Uterus (tissue), 2 donors: Measurements from ENCODE around the gene MSH3.

Source experiments
- POLR2A ChIP-seq, 2 donors: fragments of 450-650 bp; IDR thresholded peaks; one replicate each; pipeline ENCODE4 v1.6.1; 2016; ENCODE audit warnings: antibody characterized with exemption in 2 of 2, mild to moderate bottlenecking in 1 of 2, moderate library complexity in 1 of 2
- TF ChIP-seq, protein P1 (sequence below), 4 experiments: fragments of 200-600 bp in 2 of 4; fragments of 450-650 bp in 2 of 4; sonication (generic) in 2 of 4; IDR thresholded peaks; one replicate each; pipeline ENCODE4 v1.5.1; 2016 to 2019; ENCODE audit warnings: antibody characterized with exemption in 4 of 4, mild to moderate bottlenecking in 2 of 4, moderate library complexity in 1 of 4

DNA sequence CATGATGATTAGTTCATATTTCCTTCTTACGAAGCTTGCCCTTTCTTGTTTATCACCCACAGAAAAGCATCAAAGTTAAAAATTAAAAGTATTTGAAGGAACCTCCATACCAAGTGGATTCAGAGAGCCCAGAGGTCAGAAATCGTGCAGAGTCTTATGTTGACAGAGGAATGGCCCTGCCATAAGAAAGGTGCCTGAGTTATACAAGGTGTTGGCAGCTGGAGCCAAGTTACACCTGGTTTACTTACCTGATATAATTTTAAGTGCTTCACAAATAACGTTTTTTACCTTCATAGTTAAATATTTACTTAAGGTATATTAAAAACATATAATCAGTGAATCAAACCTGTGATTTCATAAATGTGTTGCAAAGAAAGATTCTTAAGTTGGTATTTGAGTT lies 42.6 kb downstream of the MSH3 start:
- TF ChIP-seq, protein P1, sequence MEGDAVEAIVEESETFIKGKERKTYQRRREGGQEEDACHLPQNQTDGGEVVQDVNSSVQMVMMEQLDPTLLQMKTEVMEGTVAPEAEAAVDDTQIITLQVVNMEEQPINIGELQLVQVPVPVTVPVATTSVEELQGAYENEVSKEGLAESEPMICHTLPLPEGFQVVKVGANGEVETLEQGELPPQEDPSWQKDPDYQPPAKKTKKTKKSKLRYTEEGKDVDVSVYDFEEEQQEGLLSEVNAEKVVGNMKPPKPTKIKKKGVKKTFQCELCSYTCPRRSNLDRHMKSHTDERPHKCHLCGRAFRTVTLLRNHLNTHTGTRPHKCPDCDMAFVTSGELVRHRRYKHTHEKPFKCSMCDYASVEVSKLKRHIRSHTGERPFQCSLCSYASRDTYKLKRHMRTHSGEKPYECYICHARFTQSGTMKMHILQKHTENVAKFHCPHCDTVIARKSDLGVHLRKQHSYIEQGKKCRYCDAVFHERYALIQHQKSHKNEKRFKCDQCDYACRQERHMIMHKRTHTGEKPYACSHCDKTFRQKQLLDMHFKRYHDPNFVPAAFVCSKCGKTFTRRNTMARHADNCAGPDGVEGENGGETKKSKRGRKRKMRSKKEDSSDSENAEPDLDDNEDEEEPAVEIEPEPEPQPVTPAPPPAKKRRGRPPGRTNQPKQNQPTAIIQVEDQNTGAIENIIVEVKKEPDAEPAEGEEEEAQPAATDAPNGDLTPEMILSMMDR (IDR thresholded peaks at IDR 0.05), result no peak
- no peak for TF ChIP-seq POLR2A (IDR thresholded peaks at IDR 0.05)
